IMR-90 (cell line): ENCODE results near the gene NHSL2.

ENCODE experiments used
- BHLHE40 ChIP-seq: fragments of 150-350 bp; IDR thresholded peaks from 2 replicates; pipeline ENCODE4 v1.6.1; 2016; ENCODE audit warnings: mild to moderate bottlenecking, low read depth, low read length
- CTCF ChIP-seq: conservative IDR thresholded peaks from 2 replicates; pipeline ENCODE4 v1.5.1; 2012; ENCODE audit warnings: mild to moderate bottlenecking, low read depth, low read length, improper control_type of control experiment
- ELK1 ChIP-seq: fragments of 150-350 bp; IDR thresholded peaks from 2 replicates; pipeline ENCODE4 v1.6.1; 2016; ENCODE audit warnings: low read depth, mild to moderate bottlenecking, low read length, moderate library complexity, borderline replicate concordance
- MAZ ChIP-seq: IDR thresholded peaks from 2 replicates; pipeline ENCODE4 v1.6.1; 2012; ENCODE audit warnings: low read depth, mild to moderate bottlenecking, low read length, improper control_type of control experiment, moderate library complexity, borderline replicate concordance
- MXI1 ChIP-seq: IDR thresholded peaks from 2 replicates; pipeline ENCODE4 v1.6.1; 2012; ENCODE audit warnings: low read depth, mild to moderate bottlenecking, low read length, moderate library complexity, borderline replicate concordance
- POLR2A ChIP-seq: IDR thresholded peaks from 2 replicates; pipeline ENCODE4 v1.6.1; 2012; ENCODE audit warnings: mild to moderate bottlenecking, low read depth, low read length
- RAD21 ChIP-seq: IDR thresholded peaks from 2 replicates; pipeline ENCODE4 v1.6.1; 2012; ENCODE audit warnings: low read length, improper control_type of control experiment
- SMC3 ChIP-seq: fragments of 150-350 bp; IDR thresholded peaks from 2 replicates; pipeline ENCODE4 v1.6.1; 2016; ENCODE audit warnings: low read depth, mild to moderate bottlenecking, antibody characterized with exemption, low read length, moderate library complexity
- USF2 ChIP-seq: fragments of 150-350 bp; IDR thresholded peaks from 2 replicates; pipeline ENCODE4 v1.6.1; 2017; ENCODE audit warnings: mild to moderate bottlenecking, antibody characterized with exemption, low read length, low read depth

- TF ChIP-seq CTCF, result no peak
- TF ChIP-seq USF2, result no peak
- TF ChIP-seq POLR2A, result no peak
- no peak for TF ChIP-seq BHLHE40
- no peak for TF ChIP-seq MXI1
- no peak for TF ChIP-seq RAD21
- no peak for TF ChIP-seq ELK1
- no peak for TF ChIP-seq MAZ
- TF ChIP-seq SMC3, result no peak
Observed at GRCh38 chrX:71945237-71945805, 34.7 kb downstream of the NHSL2 start.
